K562 (cell line): Measurements from ENCODE around the gene KRTAP10-9. TPM values are rescaled to one million over a fixed set of nuclear protein-coding genes. Genes with fewer than 3 reads are reported as not detected.

Experiments
- ATAC-seq: fragments of 200-7000 bp; cut with Tn5 transposase; 3 replicates; pipeline ENCODE4 v1.9.1; 2020; ENCODE audit warnings: moderate library complexity
- BruUV-seq: library from RNA; stranded (reverse); fragments of 400-500 nt; replicated peaks from 2 replicates; lab custom pipeline; 2021; lab: Mats Ljungman, UMichigan
- CTCF ChIA-PET: fragments of 300-600 bp; formaldehyde crosslinking; extraction: SDS; loops from one replicate; lab custom pipeline; 2021; ENCODE audit warnings: low intra/inter-chr PET ratio; lab: Yijun Ruan, JAX
- POLR2A ChIA-PET: fragments of 300-600, 350-650 bp; sonication (Branson Sonifier 250); formaldehyde crosslinking; extraction: SDS; loops from one replicate; lab custom pipeline; 2021; ENCODE audit warnings: antibody characterized with exemption, inconsistent platforms; lab: Yijun Ruan, JAX
- DNase-seq, 4 experiments: peaks; one replicate each; pipeline versions ENCODE4 v3.0.0 to v3.0.0-alpha.2; 2011 to 2018; ENCODE audit warnings: low spot score in 3 of 4, mixed read lengths in 3 of 4; ENCODE audit errors: extremely low read depth in 1 of 4
- FAIRE-seq: peaks from 2 replicates; lab custom pipeline; 2011; peaks lifted over from hg19 to GRCh38; lab: Jason Lieb, UNC
- H2AFZ ChIP-seq: 2 replicates; pipeline ENCODE4 v1.6.0; 2011; ENCODE audit warnings: low read depth, low read length, control low read depth, inconsistent platforms
- H3K27ac ChIP-seq: fragments of 200-600 bp; 3 replicates; pipeline ENCODE4 v1.8.0; 2011; ENCODE audit warnings: low read depth, mild to moderate bottlenecking, control low read depth, inconsistent platforms, low read length, moderate library complexity, mixed read lengths; ENCODE audit errors: extremely low read depth
- H3K27me3 ChIP-seq, 2 experiments: fragments of 300-600 bp in 1 of 2; 2 replicates in 1 of 2; 3 replicates in 1 of 2; pipeline versions ENCODE4 v1.6.0 to v1.8.0; 2011; ENCODE audit warnings: inconsistent platforms in 2 of 2, low read length in 2 of 2, mild to moderate bottlenecking in 1 of 2, mixed read lengths in 1 of 2, moderate library complexity in 1 of 2; ENCODE audit not compliant: control insufficient read depth in 2 of 2, insufficient read depth in 2 of 2
- H3K36me3 ChIP-seq: fragments of 300-600 bp; 3 replicates; pipeline ENCODE4 v1.8.0; 2011; ENCODE audit warnings: mild to moderate bottlenecking, low read length, inconsistent platforms; ENCODE audit not compliant: control insufficient read depth, insufficient read depth
- H3K4me1 ChIP-seq, 2 experiments: fragments of 200-600 bp in 1 of 2; replicated peaks in 1 of 2; 2 replicates in 1 of 2; 3 replicates in 1 of 2; pipeline versions ENCODE4 v1.5.1 to v1.8.0; 2011; ENCODE audit warnings: inconsistent platforms in 2 of 2, low read length in 2 of 2, mild to moderate bottlenecking in 1 of 2, mixed read lengths in 1 of 2, moderate library complexity in 1 of 2; ENCODE audit not compliant: control insufficient read depth in 2 of 2, insufficient read depth in 2 of 2
- H3K4me2 ChIP-seq: 2 replicates; pipeline ENCODE4 v1.6.1; 2011; ENCODE audit warnings: low read length, control low read depth, inconsistent platforms, mixed read lengths; ENCODE audit not compliant: insufficient read depth
- H3K4me3 ChIP-seq: fragments of 200-600 bp; sonication (generic), shearing (Covaris generic); 2 replicates; pipeline ENCODE4 v1.5.1; 2016; ENCODE audit warnings: control low read depth, inconsistent platforms
- H3K79me2 ChIP-seq: fragments of 200-600 bp; 3 replicates; pipeline ENCODE4 v1.8.0; 2011; ENCODE audit warnings: low read length, inconsistent platforms; ENCODE audit not compliant: control insufficient read depth, insufficient read depth
- H3K9ac ChIP-seq, 2 experiments: 2 replicates each; pipeline versions ENCODE4 v1.6.0 to v1.6.1; 2011; ENCODE audit warnings: low read depth in 2 of 2, low read length in 2 of 2, control low read depth in 1 of 2, inconsistent platforms in 1 of 2, mild to moderate bottlenecking in 1 of 2, mixed read lengths in 1 of 2; ENCODE audit not compliant: insufficient read depth in 1 of 2
- H3K9me1 ChIP-seq: one replicate; pipeline ENCODE4 v1.6.0; 2011; ENCODE audit warnings: inconsistent platforms, mild to moderate bottlenecking, low read length, moderate library complexity; ENCODE audit not compliant: control insufficient read depth, insufficient read depth
- H3K9me3 ChIP-seq: replicated peaks from 2 replicates; pipeline ENCODE4 v1.5.1; 2011; ENCODE audit warnings: low read depth, low read length, inconsistent platforms; ENCODE audit not compliant: control insufficient read depth, insufficient read depth
- H4K20me1 ChIP-seq: replicated peaks from 2 replicates; pipeline ENCODE4 v1.6.1; 2011; ENCODE audit warnings: low read length, inconsistent platforms, mixed read lengths; ENCODE audit not compliant: control insufficient read depth, insufficient read depth
- ADNP ChIP-seq: fragments of 200-800 bp; sonication (Bioruptor generic); IDR thresholded peaks from 2 replicates; pipeline ENCODE4 v1.6.1; 2016; ENCODE audit warnings: missing genetic modification characterization, missing compliant biosample characterization
- CBFA2T2 ChIP-seq: fragments of 450-650 bp; conservative IDR thresholded peaks from 2 replicates; pipeline ENCODE4 v1.6.1; 2017; ENCODE audit warnings: mild to moderate bottlenecking
- CBX3 ChIP-seq, 2 experiments: IDR thresholded peaks; 1 replicate in 1 of 2; 2 replicates in 1 of 2; pipeline ENCODE4 v1.6.1; 2012; ENCODE audit warnings: inconsistent platforms in 2 of 2, low read length in 2 of 2, borderline replicate concordance in 1 of 2, control low read depth in 1 of 2
- CXXC5 ChIP-seq: fragments of 250-450 bp; sonication (Bioruptor Pico); IDR thresholded peaks from 2 replicates; pipeline ENCODE4 v1.8.0; 2022; ENCODE audit warnings: inconsistent platforms, mild to moderate bottlenecking, moderate library complexity
- E2F8 ChIP-seq: fragments of 450-650 bp; IDR thresholded peaks from 2 replicates; pipeline ENCODE4 v1.7.1; 2018; ENCODE audit warnings: mild to moderate bottlenecking, low read depth; ENCODE audit not compliant: partially characterized antibody
- EWSR1 ChIP-seq: fragments of 450-650 bp; IDR thresholded peaks from 2 replicates; pipeline ENCODE4 v1.6.1; 2018; ENCODE audit warnings: borderline replicate concordance, mild to moderate bottlenecking, low read depth, moderate library complexity; ENCODE audit not compliant: partially characterized antibody
- EZH2 ChIP-seq: IDR thresholded peaks from 2 replicates; pipeline ENCODE4 v1.6.1; 2012; ENCODE audit warnings: low read depth, mild to moderate bottlenecking, inconsistent platforms, low read length, borderline replicate concordance
- FOXP1 ChIP-seq: sonication (generic); formaldehyde crosslinking; IDR thresholded peaks from 2 replicates; pipeline ENCODE4 v1.8.0; 2022; ENCODE audit warnings: mild to moderate bottlenecking, missing genetic modification reagents
- KDM4B ChIP-seq, 2 experiments: fragments of 450-650 bp in 1 of 2; sonication (generic) in 1 of 2; IDR thresholded peaks; 2 replicates each; pipeline ENCODE4 v1.6.1; 2016 to 2017; ENCODE audit warnings: borderline replicate concordance in 2 of 2, antibody characterized with exemption in 1 of 2, low read depth in 1 of 2, mild to moderate bottlenecking in 1 of 2
- NR2F6 ChIP-seq: fragments of 450-650 bp; formaldehyde crosslinking; IDR thresholded peaks from 2 replicates; pipeline ENCODE4 v1.4.0; 2020; ENCODE audit warnings: mild to moderate bottlenecking
- POLR2B ChIP-seq: fragments of 450-650 bp; IDR thresholded peaks from 2 replicates; pipeline ENCODE4 v1.6.1; 2018; ENCODE audit warnings: low read depth; ENCODE audit not compliant: partially characterized antibody
- SMAD1 ChIP-seq: fragments of 150-350 bp; IDR thresholded peaks from 2 replicates; pipeline ENCODE4 v1.6.1; 2014; ENCODE audit warnings: low read length, low read depth; ENCODE audit not compliant: partially characterized antibody
- STAG1 ChIP-seq: sonication (generic); formaldehyde crosslinking; IDR thresholded peaks from 2 replicates; pipeline ENCODE4 v1.5.0; 2020; ENCODE audit warnings: missing genetic modification reagents, borderline replicate concordance
- THRAP3 ChIP-seq: fragments of 450-650 bp; IDR thresholded peaks from 2 replicates; pipeline ENCODE4 v1.6.1; 2016; ENCODE audit warnings: mild to moderate bottlenecking, inconsistent platforms, borderline replicate concordance
- TSC22D4 ChIP-seq: fragments of 450-650 bp; IDR thresholded peaks from 2 replicates; pipeline ENCODE4 v1.6.1; 2016; ENCODE audit warnings: missing genetic modification characterization, missing biosample characterization, control low read depth
- U2AF1 ChIP-seq: fragments of 200-400 bp; formaldehyde crosslinking; optimal IDR thresholded peaks from 2 replicates; pipeline ENCODE3; 2017; ENCODE audit warnings: mild to moderate bottlenecking, low read depth, low read length, moderate library complexity
- ZKSCAN1 ChIP-seq: fragments of 150-350 bp; IDR thresholded peaks from 2 replicates; pipeline ENCODE4 v1.6.1; 2016; ENCODE audit warnings: low read depth, low read length
- ZNF133 ChIP-seq: fragments of 250-450 bp; sonication (Bioruptor Pico); IDR thresholded peaks from 2 replicates; pipeline ENCODE4 v1.4.0; 2020; ENCODE audit warnings: mild to moderate bottlenecking
- ZNF589 ChIP-seq: fragments of 200-800 bp; sonication (Bioruptor generic); IDR thresholded peaks from 2 replicates; pipeline ENCODE4 v1.6.1; 2016; ENCODE audit warnings: low read depth, missing genetic modification characterization, missing compliant biosample characterization
- ZZZ3 ChIP-seq: fragments of 450-650 bp; IDR thresholded peaks from 2 replicates; pipeline ENCODE4 v1.6.1; 2016; ENCODE audit warnings: antibody characterized with exemption, mild to moderate bottlenecking, moderate library complexity
- WGBS: fragments of 100-300 bp; shearing (Covaris generic); methylation state at CpG from one replicate; pipeline ENCODE4 v1.1.6; 2016; ENCODE audit warnings: low coverage, mixed read lengths; ENCODE audit not compliant: insufficient coverage; ENCODE audit errors: missing lambda C conversion rate; 5-methylcytosine and 5-hydroxymethylcytosine counted together
- in situ Hi-C: fragments of 300-500 bp; cut with MboI; formaldehyde crosslinking; loops from 4 replicates; pipeline ENCODE4 v1.15.0; 2018; ENCODE audit warnings: inconsistent platforms, mixed read lengths
- intact Hi-C: fragments of 100-400 bp; cut with micrococcal nuclease; formaldehyde crosslinking; loops from 2 replicates; pipeline ENCODE4 v1.14.2; 2022
- polyA plus RNA-seq, 8 experiments: library from polyadenylated mRNA; depleted of rRNA in 4 of 8; stranded (reverse) in 5 of 8; unstranded in 3 of 8; fragments of >200 nt; fragmentation: Nextera tagmentation in 2 of 8; fragmentation: Illumina TruSeq in 1 of 8; extraction: Ambion mirVana in 2 of 8; extraction: Trizol in 1 of 8; gene quantifications; 2 replicates each; pipeline versions ENCODE4 v1.2.1 to v1.2.3, GENCODE V29; 2011 to 2014; ENCODE audit warnings: inconsistent platforms in 1 of 8, missing spikeins in 1 of 8
- total RNA-seq, 7 experiments: library from RNA; depleted of rRNA in 6 of 7; stranded (reverse); fragments of >200 nt in 6 of 7; fragmentation: Illumina TruSeq in 2 of 7; extraction: Trizol in 2 of 7; gene quantifications; 2 replicates each; pipeline versions ENCODE4 v1.2.1 to v1.2.3, GENCODE V29; 2011 to 2021; ENCODE audit warnings: low replicate concordance in 1 of 7

KRTAP10-9 gene
- total and polyA plus RNA-seq, 9 of the 15 experiments (the other 6 are each of a cell fraction or from before 2014, with no cell fraction given): not detected

DNA sequence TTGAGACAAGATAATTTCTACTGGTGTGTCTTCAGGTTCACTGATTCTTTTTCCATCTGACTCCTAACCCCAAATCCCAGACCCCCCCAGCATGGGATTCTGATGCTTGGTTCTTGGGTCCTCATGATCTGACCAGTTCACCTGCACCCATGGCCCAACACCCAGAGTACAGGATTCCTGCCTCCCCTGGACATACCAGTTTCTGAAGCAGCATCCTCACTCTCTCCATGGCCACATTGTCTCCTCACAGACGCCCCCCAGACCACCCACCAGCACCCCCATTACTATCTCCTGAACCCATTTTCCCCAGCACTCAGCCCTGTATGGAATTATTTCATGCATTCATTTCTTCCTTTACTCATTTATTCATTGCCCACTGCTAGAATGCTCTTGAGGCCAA, 30.0 kb downstream of the KRTAP10-9 start (continued):
- TF ChIP-seq EZH2 (no peak), U2AF1 (no peak), FOXP1 (CRISPR knock-in tag) (no peak), CBX3 (IDR thresholded peaks at IDR 0.05; ENCODE audit: borderline replicate concordance in 1 of 2, low read length in 2 of 2) (no peak), SMAD1 (no peak)

GRCh38 chr21:44657635-44658540, 31.0 kb downstream of the KRTAP10-9 start, which contains the start of gene KRTAP12-3:
KRTAP12-3 (plus strand) TSS chr21:44657932; CDS start chr21:44657980, 48 bp downstream.
- H3K4me3 ChIP-seq: no peak within 1 kb of the TSS
- peaks cover 0 to 8% of the 10 kb centered on the region in 2 experiments; a peak in 2 of 5 replicates for H3K4me1 ChIP-seq
- H4K20me1 ChIP-seq: no peaks in the 10 kb centered on the region
- no peaks in the 10 kb centered on the region for H3K9me3 ChIP-seq
- H3K36me3 ChIP-seq: no peaks in the 10 kb centered on the region
- H3K9me1 ChIP-seq: no peaks in the 10 kb centered on the region
- no peak within 1 kb of the TSS for H3K4me2 ChIP-seq
- H3K79me2 ChIP-seq: no peaks in the 10 kb centered on the region
- ChIA-PET POLR2A (no interaction called here), CTCF (no interaction called here)
- peaks cover 2 to 25% of the 10 kb centered on the region in 2 experiments; a peak in 4 of 5 replicates for H3K27me3 ChIP-seq
- WGBS: under 1% methylated on average over 26 of the region's 26 CpGs
- BruUV-seq: no TSS peak
- no peak for DNase-seq
- H3K27ac ChIP-seq: no peak within 1 kb of the TSS
- ATAC-seq: no peak
- H3K9ac ChIP-seq: no peak within 1 kb of the TSS
- H2AFZ ChIP-seq: no peak within 1 kb of the TSS
- no peak for FAIRE-seq
- intact Hi-C loops: no loop called here
- in situ Hi-C loops: no loop called here
- TF ChIP-seq STAG1 (CRISPR knock-in tag) (no peak), KDM4B (IDR thresholded peaks at IDR 0.05; ENCODE audit: borderline replicate concordance in 2 of 2, low read depth in 1 of 2) (no peak), THRAP3 (no peak), ZKSCAN1 (no peak), E2F8 (no peak), TSC22D4 (no peak), EWSR1 (no peak), ADNP (no peak), ZNF133 (CRISPR knock-in tag) (no peak), ZZZ3 (no peak), NR2F6 (no peak), CBFA2T2 (no peak), ZNF589 (no peak), POLR2B (no peak), CXXC5 (CRISPR knock-in tag) (no peak)
